H1 (cell line): ENCODE results near the gene OR1S2. TPM values are rescaled to one million over a fixed set of nuclear protein-coding genes. Genes with fewer than 3 reads are reported as not detected.

ENCODE experiments used
- CTBP2 ChIP-seq: IDR thresholded peaks from 2 replicates; pipeline ENCODE4 v1.7.0; 2011; ENCODE audit warnings: borderline replicate concordance, mild to moderate bottlenecking, moderate library complexity, mixed read lengths, low read length; ENCODE audit not compliant: insufficient read depth, insufficient read length
- HDAC2 ChIP-seq, 2 experiments: fragments of 300-600 bp in 1 of 2; sonication (generic) in 1 of 2; IDR thresholded peaks; 2 replicates each; pipeline ENCODE4 v1.6.1; 2011 to 2012; ENCODE audit warnings: low read depth in 2 of 2, low read length in 2 of 2, mild to moderate bottlenecking in 2 of 2, moderate library complexity in 2 of 2, borderline replicate concordance in 1 of 2, inconsistent platforms in 1 of 2
- polyA plus RNA-seq, 7 experiments: library from polyadenylated mRNA; depleted of rRNA in 3 of 7; stranded (reverse) in 5 of 7; unstranded in 2 of 7; fragments of >200 nt in 5 of 7; fragments of 200-250 nt in 2 of 7; gene quantifications; 1 replicate in 5 of 7; 2 replicates in 1 of 7; 4 replicates in 1 of 7; pipeline versions ENCODE4 v1.2.1 to v1.2.3, GENCODE V29; 2011 to 2013; ENCODE audit warnings: missing spikeins in 2 of 7, mixed read lengths in 2 of 7
- total RNA-seq: library from RNA; stranded (reverse); fragmentation: NEBNext Ultra II Directional; extraction: Animal tissue kit (Norgen Biotek cat#: 25700); gene quantifications from 2 replicates; pipeline ENCODE4 v1.2.1, GENCODE V29; 2021
- TF ChIP-seq, protein P1 (sequence below): IDR thresholded peaks from 2 replicates; pipeline ENCODE4 v1.6.1; 2012; ENCODE audit warnings: inconsistent platforms

Gene OR1S2
- total and polyA plus RNA-seq, 2 of the 8 experiments (the other 6 are each of a cell fraction or from before 2014, with no cell fraction given) = not detected

DNA sequence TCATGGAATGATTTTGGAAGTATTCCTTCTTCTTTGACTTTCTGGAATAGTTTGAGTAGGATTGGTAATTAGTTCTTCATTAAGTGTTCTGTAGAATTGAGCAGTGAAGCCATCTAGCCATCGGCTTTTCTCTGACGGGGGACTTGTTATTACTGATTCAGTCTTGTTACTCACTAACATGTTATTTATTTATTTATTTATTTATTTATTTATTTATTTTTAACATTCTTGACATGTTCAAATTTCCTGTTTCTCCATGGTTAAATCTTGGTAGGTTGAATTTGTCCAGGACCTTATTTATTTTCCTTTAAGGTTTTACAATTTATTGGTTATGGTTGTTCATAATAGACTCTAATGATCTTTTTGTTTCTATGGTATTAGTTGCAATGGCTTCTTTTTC, 40.0 kb upstream of the OR1S2 start (continued):
- TF ChIP-seq, protein P1, sequence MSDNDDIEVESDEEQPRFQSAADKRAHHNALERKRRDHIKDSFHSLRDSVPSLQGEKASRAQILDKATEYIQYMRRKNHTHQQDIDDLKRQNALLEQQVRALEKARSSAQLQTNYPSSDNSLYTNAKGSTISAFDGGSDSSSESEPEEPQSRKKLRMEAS = no peak
- TF ChIP-seq HDAC2 (IDR thresholded peaks at IDR 0.05; ENCODE audit: borderline replicate concordance in 1 of 2, low read depth in 2 of 2, low read length in 2 of 2) (no peak), CTBP2 (no peak)
- TF ChIP-seq, all 59 proteins: peak for 0
